NCI-H1436 (cell line): ENCODE results near the gene SGCD.

Source experiments
- DNase-seq: peaks from one replicate; lab custom pipeline; 2025; lab: John Stamatoyannopoulos, UW

The SGCD gene

GRCh38 chr5:156401804-156402203, 74.8 kb downstream of the SGCD start:
- DNase-seq: no peak

DNA sequence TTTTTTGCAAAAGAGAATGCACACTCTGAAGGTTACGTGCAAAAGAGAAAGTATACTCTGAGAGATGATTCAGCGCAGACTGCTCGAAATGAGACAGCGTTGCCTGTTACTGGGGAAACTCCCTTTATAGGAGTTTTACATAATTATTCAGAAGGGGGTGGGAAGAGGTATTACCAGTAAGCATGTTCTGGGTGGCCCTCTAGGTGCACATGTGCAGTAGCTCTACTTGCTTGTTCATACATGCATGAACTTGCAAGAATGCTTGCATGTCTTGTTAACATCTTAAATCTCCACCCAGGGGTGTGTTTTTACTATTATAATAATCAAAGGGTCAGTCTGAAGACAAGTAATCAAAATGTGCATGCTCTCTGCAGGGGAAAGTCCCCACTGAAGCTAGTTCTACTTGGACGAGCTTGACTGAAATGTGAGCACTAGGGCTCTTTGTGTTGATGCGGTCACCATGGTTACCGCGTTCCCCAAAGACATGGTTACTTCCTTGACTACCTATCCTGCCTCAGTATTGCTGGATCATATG, 75.5 kb downstream of the SGCD start:
- peak; percentile 49 for DNase-seq

DNA sequence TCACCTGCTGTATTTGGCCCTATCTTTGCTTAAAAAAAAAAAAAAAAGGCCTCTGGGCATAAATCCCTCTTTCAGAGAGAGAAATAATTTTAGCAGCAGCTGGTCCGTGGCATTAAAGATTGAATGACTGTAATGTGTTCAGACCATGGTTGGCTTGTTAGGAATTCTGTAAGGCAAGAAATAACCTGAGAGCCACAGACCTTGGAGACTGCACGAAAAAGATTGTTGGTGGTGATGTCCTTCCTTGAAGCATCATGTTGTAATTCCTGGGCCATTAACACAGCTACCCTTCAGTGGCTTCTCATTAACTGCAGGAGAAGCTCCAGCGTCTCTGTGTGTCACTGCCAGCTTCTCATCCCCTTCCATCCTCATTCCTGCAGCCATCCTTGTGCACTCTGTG, 79.0 kb downstream of the SGCD start:
- no peak for DNase-seq

- no peak for DNase-seq
These were observed 80.3 kb downstream of the SGCD start for GRCh38 chr5:156407251-156407650.

GRCh38 chr5:156409834-156410233, 82.9 kb downstream of the SGCD start:
- no peak for DNase-seq

GRCh38 chr5:156411185-156411613, 84.2 kb downstream of the SGCD start:
- no peak for DNase-seq

DNA sequence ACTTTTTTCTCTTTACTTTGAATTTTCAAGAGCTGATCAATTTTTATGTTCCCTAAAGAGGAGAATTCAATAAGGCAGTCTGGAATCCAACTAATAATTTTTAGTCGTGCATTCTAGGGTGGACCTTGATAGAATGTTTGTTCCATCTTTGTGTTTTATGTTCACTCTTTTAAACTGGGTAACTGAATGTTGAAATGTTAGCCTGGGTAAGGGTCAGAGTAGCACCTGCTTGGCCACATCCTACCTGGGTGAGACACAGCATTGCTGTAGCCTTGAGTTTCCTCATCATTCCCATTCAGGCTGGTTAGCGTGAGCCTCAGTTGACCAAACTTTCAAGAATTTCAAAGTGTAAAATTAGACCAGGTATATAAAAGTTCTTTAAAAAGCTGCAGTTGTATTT, 85.0 kb downstream of the SGCD start:
- DNase-seq: no peak

DNA sequence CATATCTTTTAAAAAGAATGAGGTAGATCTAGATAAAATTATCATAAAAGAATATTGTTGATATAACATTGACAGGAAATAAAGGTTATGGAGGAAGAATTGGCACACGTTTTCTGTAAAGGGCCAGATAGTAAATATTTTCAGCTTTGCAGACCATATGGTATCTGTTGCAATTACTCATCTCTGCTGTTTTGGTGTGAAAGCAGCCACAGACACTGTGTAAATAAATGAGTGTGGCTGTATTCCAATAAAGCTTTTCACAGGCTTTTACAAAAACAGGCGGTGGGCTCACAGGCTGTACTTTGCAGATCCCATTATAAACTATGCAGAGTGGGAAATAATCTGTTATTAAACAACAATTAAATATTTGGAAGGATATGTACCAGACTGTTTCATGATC, 87.4 kb downstream of the SGCD start:
- no peak for DNase-seq

- no peak for DNase-seq
These were observed 92.7 kb downstream of the SGCD start for GRCh38 chr5:156419661-156420060.

GRCh38 chr5:156420665-156421064, 93.7 kb downstream of the SGCD start:
- no peak for DNase-seq

- DNase-seq: no peak
These were observed 94.8 kb downstream of the SGCD start for GRCh38 chr5:156421798-156422197.

DNA sequence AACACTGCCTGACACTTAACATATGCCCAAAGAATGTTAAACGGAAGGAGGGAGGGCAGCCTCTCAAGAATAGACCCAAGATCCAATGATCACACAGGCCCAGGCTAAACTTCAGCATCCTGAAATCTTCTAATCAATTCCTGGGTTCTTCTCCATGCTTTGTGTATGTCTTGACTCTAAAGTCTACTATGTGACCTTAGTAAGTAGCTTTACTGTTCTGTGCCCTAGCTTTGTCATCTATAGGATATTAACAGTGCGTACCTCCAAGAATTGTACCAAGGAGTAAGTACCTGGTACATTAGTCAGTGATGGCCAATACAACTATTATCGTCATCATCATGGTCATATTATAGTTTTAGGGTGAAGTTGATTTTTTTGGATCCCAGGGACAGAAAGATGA, 96.6 kb downstream of the SGCD start:
- DNase-seq: no peak

DNA sequence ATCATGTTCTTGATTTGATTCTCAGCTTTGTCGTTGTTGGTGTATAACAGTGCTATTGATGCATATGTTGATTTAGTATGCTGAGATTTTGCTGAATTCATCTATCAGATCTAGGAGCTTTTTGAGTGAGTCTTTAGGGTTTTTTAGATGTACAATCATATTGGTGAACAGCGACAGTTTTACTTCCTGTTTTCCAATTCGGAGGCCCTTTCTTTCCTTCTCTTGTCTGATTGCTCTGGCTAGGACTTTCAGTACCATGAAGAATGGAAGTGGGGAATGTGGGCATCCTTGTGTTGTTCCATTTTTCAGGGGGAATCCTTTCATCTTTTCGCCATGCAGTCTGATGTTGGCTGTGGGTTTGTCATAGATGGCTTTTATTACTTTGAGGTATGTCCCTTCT, 100.4 kb downstream of the SGCD start:
- DNase-seq: no peak

GRCh38 chr5:156431956-156432829, 105.2 kb downstream of the SGCD start:
- DNase-seq: no peak

DNA sequence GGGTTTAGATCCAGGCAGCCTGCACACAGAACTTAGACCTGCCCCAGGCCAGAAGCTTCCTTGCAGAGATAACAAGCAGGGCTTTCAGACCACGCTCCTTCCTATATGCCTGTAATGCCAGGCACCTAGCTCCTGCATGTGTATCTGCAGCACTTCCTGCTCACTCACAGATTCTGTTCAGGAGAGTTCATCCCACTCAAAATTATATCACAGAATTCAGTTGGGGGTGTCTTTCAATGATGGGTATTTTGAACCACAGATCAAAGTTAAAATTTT, 105.8 kb downstream of the SGCD start:
- DNase-seq: no peak

DNA sequence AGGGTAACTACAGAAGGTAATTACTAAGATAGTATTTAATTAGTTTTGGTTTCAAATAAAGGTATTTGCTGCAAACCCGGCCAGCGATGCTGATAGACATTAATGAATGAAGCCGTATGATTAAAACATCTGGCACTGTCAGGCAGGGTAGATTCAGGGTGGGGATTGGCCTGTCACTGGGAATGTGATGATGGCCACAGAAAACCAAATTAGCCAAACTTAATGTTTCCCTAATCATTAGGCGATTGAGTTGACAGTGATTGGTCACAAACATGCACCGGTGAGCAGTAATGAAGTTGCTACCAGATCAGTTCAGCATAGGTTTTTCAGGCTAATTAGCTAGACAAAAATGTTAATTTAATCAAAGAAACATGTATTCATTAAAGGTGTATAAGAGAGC, 107.5 kb downstream of the SGCD start:
- DNase-seq: no peak

- no peak for DNase-seq
These were observed 108.1 kb downstream of the SGCD start for GRCh38 chr5:156435101-156435500.

DNA sequence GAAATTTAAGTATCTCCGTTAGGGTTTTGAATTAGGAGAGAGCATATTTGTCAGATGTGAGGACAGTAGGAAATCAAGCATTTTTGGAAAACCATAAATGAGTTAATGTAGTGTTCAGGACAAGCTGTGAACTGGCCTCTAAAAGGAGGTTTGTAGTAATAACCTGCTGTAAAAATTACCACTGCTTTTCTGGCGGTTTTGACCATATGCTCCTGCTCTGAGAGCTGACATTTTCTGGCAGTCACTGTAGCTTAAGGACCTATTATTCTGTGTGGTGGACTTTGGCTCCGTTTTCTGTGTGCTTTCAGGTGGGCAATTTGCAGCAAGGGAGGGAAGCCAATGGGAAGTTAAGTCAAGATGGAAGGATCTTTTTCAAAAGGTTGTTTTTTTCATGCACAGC, 111.1 kb downstream of the SGCD start:
- DNase-seq: no peak

DNA sequence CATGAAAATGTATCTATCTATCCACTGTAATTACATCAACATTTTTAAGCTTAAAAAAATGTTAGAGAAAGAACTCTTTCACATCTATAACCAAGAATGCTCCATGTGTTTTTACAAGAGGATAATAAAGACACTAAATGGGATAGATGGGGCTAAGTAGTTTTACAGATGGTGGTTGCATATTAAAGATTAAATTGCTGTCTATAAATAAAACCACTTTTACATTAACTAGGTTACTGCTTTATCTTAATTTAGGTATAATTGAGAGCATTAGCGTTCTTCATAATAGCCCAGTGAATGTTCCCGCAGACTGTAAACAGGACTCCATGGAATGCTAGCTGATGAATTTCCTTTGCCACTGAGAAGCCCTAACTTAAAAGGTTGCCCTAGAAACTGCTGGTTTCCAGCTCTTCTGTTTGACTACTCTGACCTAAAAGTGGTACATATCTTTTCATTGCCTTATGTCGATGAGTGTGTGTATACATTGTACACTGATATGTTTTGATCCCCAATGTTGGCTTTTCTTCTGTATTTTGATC, 117.9 kb downstream of the SGCD start:
- DNase-seq: no peak

- no peak for DNase-seq
These were observed 119.6 kb downstream of the SGCD start for GRCh38 chr5:156446526-156446925.

- DNase-seq: no peak
These were observed 123.8 kb downstream of the SGCD start for GRCh38 chr5:156450778-156451177.

GRCh38 chr5:156451505-156451904, 124.5 kb downstream of the SGCD start:
- no peak for DNase-seq

GRCh38 chr5:156456857-156457256, 129.9 kb downstream of the SGCD start:
- no peak for DNase-seq
